ENCODE measurements around the gene GTF2A1. TPM values are rescaled to one million over a fixed set of nuclear protein-coding genes. Genes with fewer than 3 reads are reported as not detected.

GTF2A1 gene
- total RNA-seq, 2 experiments from 2014 or later = 35.3 to 46.9 TPM

DNA sequence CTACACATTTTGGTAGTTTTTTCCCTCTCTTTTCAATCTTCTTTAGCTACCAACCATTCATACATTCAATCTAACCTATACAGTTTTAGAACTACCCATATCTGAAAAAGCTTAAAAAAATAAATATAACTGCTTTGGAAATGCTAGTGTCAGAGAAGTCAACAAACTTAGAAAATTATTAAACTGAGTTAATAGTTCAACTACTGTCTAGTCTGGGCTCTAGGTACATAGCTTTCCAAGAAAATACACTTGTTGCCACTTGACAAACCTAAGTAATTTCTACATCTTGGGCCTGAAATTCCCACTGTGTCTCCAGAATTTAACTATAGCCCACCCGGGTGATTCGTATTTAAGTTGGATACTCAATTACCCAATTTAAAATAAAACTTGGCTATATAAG lies 22.1 kb downstream of the GTF2A1 start:
- peaks cover 33% of the 10 kb centered on the region for H3K4me1 Mint-ChIP-seq

DNA sequence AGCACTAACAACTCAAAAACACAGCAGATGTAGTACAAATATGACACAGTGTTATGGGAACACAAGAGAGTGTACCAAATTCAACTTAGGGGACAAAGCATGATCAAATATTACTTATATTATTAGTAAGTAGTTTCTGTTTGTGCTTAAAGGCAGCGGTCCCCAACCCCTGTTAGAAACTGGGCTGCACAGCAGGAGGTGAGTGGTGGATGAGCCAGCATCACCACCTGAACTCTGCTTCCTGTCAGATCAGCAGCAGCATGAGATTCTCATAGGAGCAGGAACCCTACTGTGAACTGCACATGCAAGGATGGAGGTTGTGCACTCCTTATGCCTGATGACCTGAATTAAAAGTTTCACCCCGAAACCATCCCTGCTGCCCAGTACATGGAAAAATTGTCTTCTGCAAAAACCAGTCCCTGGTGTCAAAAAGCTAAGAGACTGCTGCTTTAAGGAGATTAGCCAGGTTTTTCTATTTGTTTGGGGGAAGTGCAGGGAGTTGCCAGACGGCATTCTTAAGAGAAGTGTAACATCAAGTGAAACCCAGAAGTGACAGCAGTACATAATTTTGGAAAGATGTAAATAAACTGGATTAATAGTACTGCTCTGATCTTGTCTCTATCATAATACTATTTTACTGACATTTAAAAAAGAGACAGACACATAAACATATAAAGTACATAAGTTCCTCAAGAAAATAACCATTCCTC lies 26.7 kb downstream of the GTF2A1 start:
- POLR2A ChIA-PET = no interaction called here
- Mint-ChIP-seq H3K4me1 (peaks cover 49% of the 10 kb centered on the region), H3K4me3 (no peak overlapping the region)

More for the DNA sequence above, 22.1 kb downstream of the GTF2A1 start:
- H3K27ac Mint-ChIP-seq = no peak overlapping the region
- peaks cover 64% of the 10 kb centered on the region for H3K36me3 Mint-ChIP-seq (ENCODE audit: low read depth)
- H3K27me3 Mint-ChIP-seq = no peaks in the 10 kb centered on the region
- POLR2A ChIA-PET = no interaction called here
- no peak for DNase-seq
- H3K4me3 Mint-ChIP-seq = no peak overlapping the region
- no peaks in the 10 kb centered on the region for H3K9me3 Mint-ChIP-seq
- CTCF ChIA-PET = interaction anchor here (1.1 to 1.6 kb wide), 2 partner anchors 18 to 61 kb away, joined by 3 read pairs; no protein-coding TSS in a partner anchor

GRCh38 chr14:81192594-81192993 lies 28.2 kb downstream of the GTF2A1 start:
- POLR2A ChIA-PET = no interaction called here
- Mint-ChIP-seq H3K36me3 (ENCODE audit: low read depth) (peaks cover 67% of the 10 kb centered on the region), H3K4me3 (peak overlapping the region; percentile 72)

More for the DNA sequence above, 26.7 kb downstream of the GTF2A1 start:
- H3K9me3 Mint-ChIP-seq = no peaks in the 10 kb centered on the region
- DNase-seq = peak; percentile 10
- no peak overlapping the region for H3K27ac Mint-ChIP-seq
- CTCF ChIA-PET = interaction anchor here (0.9 kb wide), 1 partner anchor 9 kb away, joined by 3 read pairs; no protein-coding TSS in a partner anchor
- peaks cover 65% of the 10 kb centered on the region for H3K36me3 Mint-ChIP-seq (ENCODE audit: low read depth)
- no peaks in the 10 kb centered on the region for H3K27me3 Mint-ChIP-seq

GRCh38 chr14:81187832-81188522 lies 32.8 kb downstream of the GTF2A1 start:
- Mint-ChIP-seq H3K27me3 (no peaks in the 10 kb centered on the region), H3K27ac (peak overlapping the region; percentile 58), H3K4me1 (peaks cover 56% of the 10 kb centered on the region), H3K36me3 (ENCODE audit: low read depth) (peaks cover 63% of the 10 kb centered on the region), H3K9me3 (no peaks in the 10 kb centered on the region), H3K4me3 (no peak overlapping the region)
- CTCF ChIA-PET = interaction anchor here (1.1 to 1.5 kb wide), 4 partner anchors 9 to 18 kb away, joined by 3 read pairs; no protein-coding TSS in a partner anchor
- POLR2A ChIA-PET = interaction anchor here (0.6 to 1.7 kb wide), 2 partner anchors 18 to 31 kb away, joined by 4 to 8 read pairs; no protein-coding TSS in a partner anchor
- no peak for DNase-seq

More at GRCh38 chr14:81192594-81192993, 28.2 kb downstream of the GTF2A1 start:
- Mint-ChIP-seq H3K27me3 (no peaks in the 10 kb centered on the region), H3K4me1 (peaks cover 59% of the 10 kb centered on the region), H3K27ac (peak overlapping the region; percentile 90), H3K9me3 (no peaks in the 10 kb centered on the region)
- CTCF ChIA-PET = interaction anchor here (0.6 to 1.3 kb wide), 3 partner anchors 23 to 253 kb away, joined by 3 read pairs; no protein-coding TSS in a partner anchor
- DNase-seq = peak; percentile 33

DNA sequence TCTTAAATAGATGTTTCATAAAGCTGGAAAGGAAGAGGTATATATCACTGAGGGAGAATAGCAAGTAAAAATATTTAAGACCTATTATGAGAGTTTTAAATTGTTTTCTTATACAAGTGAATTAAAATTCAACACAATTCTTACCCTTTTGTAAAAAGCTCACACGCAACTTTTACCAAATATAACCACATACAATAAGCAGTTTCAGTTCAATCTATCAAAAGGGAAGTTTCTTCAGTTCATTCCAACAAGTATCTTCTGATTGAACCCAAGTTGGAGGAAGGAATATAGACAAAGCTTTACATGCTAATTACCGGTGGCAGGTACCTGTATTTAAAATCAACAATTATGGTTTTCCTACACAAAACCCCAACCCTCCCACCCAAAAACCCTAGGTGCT lies 41.1 kb downstream of the GTF2A1 start:
- H3K4me1 Mint-ChIP-seq = peaks cover 42% of the 10 kb centered on the region
- peaks cover 47% of the 10 kb centered on the region for H3K36me3 Mint-ChIP-seq (ENCODE audit: low read depth)
- ChIA-PET CTCF (interaction anchor here (5.1 kb wide), 1 partner anchor 9 kb away, joined by 25 read pairs; no protein-coding TSS in a partner anchor), POLR2A (no interaction called here)
- H3K27ac Mint-ChIP-seq = no peak overlapping the region
- DNase-seq = no peak
- H3K27me3 Mint-ChIP-seq = no peaks in the 10 kb centered on the region
- H3K4me3 Mint-ChIP-seq = no peak overlapping the region
- H3K9me3 Mint-ChIP-seq = no peaks in the 10 kb centered on the region

- no peaks in the 10 kb centered on the region for H3K9me3 Mint-ChIP-seq
- H3K4me3 Mint-ChIP-seq = no peak overlapping the region
- peaks cover 35% of the 10 kb centered on the region for H3K36me3 Mint-ChIP-seq (ENCODE audit: low read depth)
- ChIA-PET CTCF (interaction anchor here (0.8 to 5.1 kb wide), 2 partner anchors 8 to 15 kb away, joined by 3 to 25 read pairs; no protein-coding TSS in a partner anchor), POLR2A (no interaction called here)
- no peaks in the 10 kb centered on the region for H3K27me3 Mint-ChIP-seq
- DNase-seq = no peak
- peaks cover 35% of the 10 kb centered on the region for H3K4me1 Mint-ChIP-seq
- H3K27ac Mint-ChIP-seq = no peak overlapping the region
These were observed 42.7 kb downstream of the GTF2A1 start for GRCh38 chr14:81178063-81178462.

DNA sequence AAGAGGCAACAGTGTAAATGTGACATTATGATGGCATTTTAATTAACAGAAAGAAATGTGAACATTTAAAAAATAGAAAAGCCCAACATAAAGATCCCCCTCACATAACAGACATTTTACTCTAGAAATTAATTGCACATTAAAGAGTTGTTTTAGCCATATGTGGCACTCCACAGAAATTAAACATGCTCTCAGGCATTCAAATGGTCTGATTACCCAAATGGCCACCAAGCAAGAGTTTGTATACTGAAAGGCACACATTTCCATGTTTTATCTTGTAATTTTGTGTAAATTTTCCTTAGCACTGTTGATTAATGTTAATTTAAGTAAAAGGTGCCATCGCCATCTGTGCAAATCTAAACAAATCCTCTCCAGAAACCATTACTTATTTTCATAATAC lies 43.5 kb downstream of the GTF2A1 start:
- ChIA-PET CTCF (interaction anchor here (0.7 kb wide), 1 partner anchor 8 kb away, joined by 3 read pairs; no protein-coding TSS in a partner anchor), POLR2A (no interaction called here)
- H3K36me3 Mint-ChIP-seq (ENCODE audit: low read depth) = peaks cover 29% of the 10 kb centered on the region
- peaks cover 34% of the 10 kb centered on the region for H3K4me1 Mint-ChIP-seq
- H3K9me3 Mint-ChIP-seq = no peaks in the 10 kb centered on the region
- H3K27ac Mint-ChIP-seq = no peak overlapping the region
- H3K4me3 Mint-ChIP-seq = no peak overlapping the region
- no peak for DNase-seq
- no peaks in the 10 kb centered on the region for H3K27me3 Mint-ChIP-seq

DNA sequence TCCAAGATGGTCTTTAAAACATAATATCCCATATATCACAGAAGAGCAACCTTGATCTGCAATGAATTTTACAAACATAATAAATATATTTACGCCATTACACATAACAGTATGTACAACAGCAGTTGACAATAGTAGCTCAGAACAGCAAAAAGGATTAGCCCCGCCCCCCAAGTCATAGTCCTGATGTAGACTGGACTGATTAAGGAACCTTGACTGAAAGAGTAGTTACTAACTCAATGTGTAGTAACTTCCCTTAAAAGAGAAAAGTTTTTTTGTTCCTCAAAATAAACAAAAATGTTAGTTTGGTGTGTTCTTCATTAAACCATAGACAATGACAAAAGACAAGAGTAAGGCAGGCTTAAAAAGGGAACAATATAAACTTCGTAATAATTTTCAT lies 44.5 kb downstream of the GTF2A1 start:
- Mint-ChIP-seq H3K27me3 (no peaks in the 10 kb centered on the region), H3K9me3 (no peaks in the 10 kb centered on the region), H3K4me3 (no peak overlapping the region), H3K4me1 (peaks cover 39% of the 10 kb centered on the region), H3K36me3 (ENCODE audit: low read depth) (peaks cover 22% of the 10 kb centered on the region), H3K27ac (no peak overlapping the region)
- DNase-seq = no peak
- ChIA-PET CTCF (interaction anchor here (0.7 to 1.3 kb wide), 4 partner anchors 9 to 43 kb away, joined by 3 to 4 read pairs (median 3); no protein-coding TSS in a partner anchor), POLR2A (no interaction called here)

DNA sequence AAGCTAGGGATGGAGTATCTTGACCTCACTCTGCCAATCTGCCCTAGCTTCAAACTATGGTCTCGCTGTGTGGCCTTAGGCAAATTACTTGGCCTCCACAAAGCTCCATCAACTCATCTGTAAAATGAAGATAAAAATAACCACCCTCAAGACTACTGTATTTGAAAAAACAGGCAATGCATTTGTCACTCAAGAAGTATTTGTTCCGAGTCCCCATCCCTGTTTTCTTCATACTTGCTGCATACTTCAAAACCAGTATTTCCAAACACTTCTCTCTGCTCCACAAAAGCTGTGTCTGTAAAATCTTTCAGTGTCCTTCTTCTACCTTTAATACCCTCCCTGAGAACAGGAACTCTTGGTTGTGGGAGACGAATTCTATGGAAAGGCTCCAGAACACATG lies 47.9 kb downstream of the GTF2A1 start:
- H3K4me3 Mint-ChIP-seq = no peak overlapping the region
- POLR2A ChIA-PET = interaction anchor here (0.7 kb wide), 1 partner anchor 376 kb away, joined by 3 read pairs; no protein-coding TSS in a partner anchor
- DNase-seq = no peak
- no peaks in the 10 kb centered on the region for H3K9me3 Mint-ChIP-seq
- H3K27ac Mint-ChIP-seq = no peak overlapping the region
- peaks cover 52% of the 10 kb centered on the region for H3K4me1 Mint-ChIP-seq
- H3K36me3 Mint-ChIP-seq (ENCODE audit: low read depth) = peaks cover 7% of the 10 kb centered on the region
- CTCF ChIA-PET = interaction anchor here (0.6 kb wide), 1 partner anchor 284 kb away, joined by 3 read pairs; no protein-coding TSS in a partner anchor
- H3K27me3 Mint-ChIP-seq = no peaks in the 10 kb centered on the region

DNA sequence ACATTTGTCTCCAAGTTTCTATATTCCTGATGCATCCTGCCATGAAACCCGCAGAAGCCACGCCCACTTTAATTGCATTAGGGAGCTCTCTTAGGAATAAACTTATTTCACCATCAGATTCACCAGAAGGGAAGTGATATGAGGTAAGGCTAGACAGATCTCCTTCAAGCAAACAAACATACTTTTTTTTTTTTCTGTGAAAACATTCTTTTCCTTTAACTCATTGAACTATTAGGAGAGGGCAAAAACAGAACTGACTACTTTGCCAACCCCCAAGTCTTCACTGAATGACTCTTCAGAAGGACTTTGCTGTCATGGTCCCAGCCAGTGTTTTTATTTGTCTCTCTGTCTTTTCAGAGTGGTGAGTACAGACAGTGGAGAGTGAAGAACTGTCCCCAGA lies 48.4 kb downstream of the GTF2A1 start:
- POLR2A ChIA-PET = interaction anchor here (0.7 kb wide), 1 partner anchor 375 kb away, joined by 3 read pairs; no protein-coding TSS in a partner anchor

GRCh38 chr14:81170829-81171195 lies 49.9 kb downstream of the GTF2A1 start:
- Mint-ChIP-seq H3K36me3 (ENCODE audit: low read depth) (peaks cover 4% of the 10 kb centered on the region), H3K27ac (peak overlapping the region; percentile 94), H3K4me3 (peak overlapping the region; percentile 86), H3K9me3 (no peaks in the 10 kb centered on the region), H3K27me3 (no peaks in the 10 kb centered on the region), H3K4me1 (peaks cover 39% of the 10 kb centered on the region)
- ChIA-PET CTCF (interaction anchor here (0.6 to 2.6 kb wide), 12 partner anchors 10 to 466 kb away, joined by 3 to 25 read pairs (median 3); no protein-coding TSS in a partner anchor), POLR2A (interaction anchor here (0.9 kb wide), 1 partner anchor 48 kb away, joined by 3 read pairs; no protein-coding TSS in a partner anchor)
- no peak for DNase-seq

More for the DNA sequence above, 48.4 kb downstream of the GTF2A1 start:
- Mint-ChIP-seq H3K9me3 (no peaks in the 10 kb centered on the region), H3K4me1 (peaks cover 48% of the 10 kb centered on the region), H3K36me3 (ENCODE audit: low read depth) (peaks cover 7% of the 10 kb centered on the region), H3K27me3 (no peaks in the 10 kb centered on the region), H3K27ac (no peak overlapping the region), H3K4me3 (no peak overlapping the region)
- DNase-seq = no peak
- CTCF ChIA-PET = interaction anchor here (0.6 kb wide), 1 partner anchor 284 kb away, joined by 3 read pairs; no protein-coding TSS in a partner anchor

DNA sequence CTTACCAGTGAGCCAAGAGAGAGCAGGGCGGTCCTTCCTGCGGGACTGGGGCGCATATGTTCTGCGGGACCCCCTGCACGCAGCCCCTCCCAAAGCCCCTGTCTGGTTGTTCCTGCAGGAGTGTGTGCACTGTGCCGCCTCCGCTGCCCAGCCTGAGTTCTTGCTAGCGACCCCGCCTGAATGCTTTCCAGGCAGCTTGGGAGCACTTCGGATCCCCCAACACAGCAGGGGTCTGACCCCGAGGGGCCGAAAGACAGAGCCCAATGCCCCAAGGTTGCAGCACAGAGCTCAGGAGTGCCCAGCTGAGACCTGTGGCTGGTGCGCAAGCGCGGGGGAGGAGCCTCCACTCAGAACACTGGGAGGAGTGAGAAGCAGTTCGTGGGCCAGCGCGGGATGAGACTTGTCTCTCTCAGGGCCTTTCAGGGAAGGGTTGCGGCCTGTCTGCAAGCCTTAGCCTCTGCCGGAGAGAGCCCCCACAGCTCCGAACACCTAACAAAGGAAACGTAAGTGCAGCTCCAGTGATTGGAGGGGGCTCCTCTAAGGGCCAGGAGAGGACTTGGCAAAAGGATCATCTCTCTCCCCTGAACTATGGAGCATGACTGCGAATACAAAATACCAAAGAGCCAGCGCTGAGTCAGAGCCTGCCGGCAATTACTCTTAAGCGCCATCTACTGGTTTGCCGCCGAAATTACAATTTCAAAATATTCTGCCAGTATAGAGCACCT lies 50.5 kb downstream of the GTF2A1 start:
- peak overlapping the region; percentile 86 for H3K4me3 Mint-ChIP-seq
- peak; percentile 91 for DNase-seq
- H3K4me1 Mint-ChIP-seq = peaks cover 40% of the 10 kb centered on the region
- ChIA-PET CTCF (interaction anchor here (0.6 to 2.6 kb wide), 20 partner anchors 9 to 246 kb away, joined by 3 to 25 read pairs (median 3); no protein-coding TSS in a partner anchor), POLR2A (interaction anchor here (0.6 to 0.9 kb wide), 3 partner anchors 18 to 186 kb away, joined by 3 to 4 read pairs (median 4); no protein-coding TSS in a partner anchor)
- no peaks in the 10 kb centered on the region for H3K27me3 Mint-ChIP-seq
- peak overlapping the region; percentile 94 for H3K27ac Mint-ChIP-seq
- H3K36me3 Mint-ChIP-seq (ENCODE audit: low read depth) = peaks cover 4% of the 10 kb centered on the region
- no peaks in the 10 kb centered on the region for H3K9me3 Mint-ChIP-seq
